ENCODE measurements around the gene NAALADL2.
"Not testable (repeated sequence)": the region's sequence is repeated elsewhere in the genome, so short reads cannot be mapped to it uniquely, and the experiment has no call there.

Gene NAALADL2

GRCh38 chr3:175764722-175765121 lies 905.6 kb downstream of the NAALADL2 start:
- DNase-seq (ENCODE audit: low spot score) = no peak

GRCh38 chr3:175770426-175770825 lies 911.3 kb downstream of the NAALADL2 start:
- DNase-seq (ENCODE audit: low spot score) = no peak

- peak; percentile 12 for DNase-seq (ENCODE audit: low spot score)
Measured at GRCh38 chr3:175777495-175777894, 918.4 kb downstream of the NAALADL2 start.

GRCh38 chr3:175777965-175778364 lies 918.8 kb downstream of the NAALADL2 start:
- no peak for DNase-seq (ENCODE audit: low spot score)

GRCh38 chr3:175778994-175779393 lies 919.9 kb downstream of the NAALADL2 start:
- no peak for DNase-seq (ENCODE audit: low spot score)

- DNase-seq (ENCODE audit: low spot score) = not testable (repeated sequence)
Measured at GRCh38 chr3:175787109-175787508, 928.0 kb downstream of the NAALADL2 start.

GRCh38 chr3:175792245-175792644 lies 933.1 kb downstream of the NAALADL2 start:
- DNase-seq (ENCODE audit: low spot score) = no peak

- no peak for DNase-seq (ENCODE audit: low spot score)
Measured at GRCh38 chr3:175798326-175798725, 939.2 kb downstream of the NAALADL2 start.

GRCh38 chr3:175805825-175806224 lies 946.7 kb downstream of the NAALADL2 start:
- no peak for DNase-seq (ENCODE audit: low spot score)

GRCh38 chr3:175807175-175807574 lies 948.0 kb downstream of the NAALADL2 start:
- no peak for DNase-seq (ENCODE audit: low spot score)

- DNase-seq (ENCODE audit: low spot score) = no peak
Measured at GRCh38 chr3:175818811-175819464, 959.8 kb downstream of the NAALADL2 start.

GRCh38 chr3:175822766-175823491 lies 963.8 kb downstream of the NAALADL2 start:
- not testable (repeated sequence) for DNase-seq (ENCODE audit: low spot score)

- not testable (repeated sequence) for DNase-seq (ENCODE audit: low spot score)
Measured at GRCh38 chr3:175825016-175825580, 966.0 kb downstream of the NAALADL2 start.

GRCh38 chr3:175826759-175827158 lies 967.6 kb downstream of the NAALADL2 start:
- DNase-seq (ENCODE audit: low spot score) = no peak

GRCh38 chr3:175829809-175830208 lies 970.7 kb downstream of the NAALADL2 start:
- not testable (repeated sequence) for DNase-seq (ENCODE audit: low spot score)

- DNase-seq (ENCODE audit: low spot score) = not testable (repeated sequence)
Measured at GRCh38 chr3:175835763-175836162, 976.6 kb downstream of the NAALADL2 start.

- DNase-seq (ENCODE audit: low spot score) = no peak
Measured at GRCh38 chr3:175836617-175837016, 977.5 kb downstream of the NAALADL2 start.

- DNase-seq (ENCODE audit: low spot score) = no peak
Measured at GRCh38 chr3:175837962-175838361, 978.8 kb downstream of the NAALADL2 start.

GRCh38 chr3:175839366-175840005 lies 980.4 kb downstream of the NAALADL2 start:
- no peak for DNase-seq (ENCODE audit: low spot score)

- DNase-seq (ENCODE audit: low spot score) = no peak
Measured at GRCh38 chr3:175851541-175851940, 992.4 kb downstream of the NAALADL2 start.

GRCh38 chr3:175852560-175852959 lies 993.4 kb downstream of the NAALADL2 start:
- no peak for DNase-seq (ENCODE audit: low spot score)

GRCh38 chr3:175857666-175858270 lies 998.6 kb downstream of the NAALADL2 start:
- no peak for DNase-seq (ENCODE audit: low spot score)
